Mucosa of descending colon (tissue), 3 donors: Measurements from ENCODE around the gene DDX24. TPM values are rescaled to one million over a fixed set of nuclear protein-coding genes. Genes with fewer than 3 reads are reported as not detected.
A peak's percentile ranks its signal among the peaks of the same experiment; 100 is the strongest.

Source experiments
- ATAC-seq: fragments of 200-7000 bp; cut with Tn5 transposase; one replicate; pipeline ENCODE4 v1.9.1; 2020; ENCODE audit warnings: mild to moderate bottlenecking, moderate library complexity
- DNase-seq, 3 donors: peaks; one replicate each; pipeline ENCODE4 v3.0.0-alpha.2; 2020
- H3K36me3 ChIP-seq: fragments of 200-600 bp; one replicate; pipeline ENCODE4 v1.8.0; 2021; ENCODE audit warnings: low read depth, mild to moderate bottlenecking
- H3K4me1 ChIP-seq: fragments of 200-600 bp; one replicate; pipeline ENCODE4 v1.8.0; 2021; ENCODE audit warnings: low read depth, mild to moderate bottlenecking
- H3K4me3 ChIP-seq: fragments of 200-600 bp; one replicate; pipeline ENCODE4 v1.8.0; 2021; ENCODE audit warnings: mild to moderate bottlenecking
- H3K9me3 ChIP-seq: fragments of 200-600 bp; one replicate; pipeline ENCODE4 v1.8.0; 2021; ENCODE audit warnings: mild to moderate bottlenecking
- CTCF ChIP-seq: fragments of 200-600 bp; IDR thresholded peaks from one replicate; pipeline ENCODE4 v1.8.0; 2022; ENCODE audit warnings: antibody characterized with exemption, mild to moderate bottlenecking
- intact Hi-C, 2 donors: fragments of 100-400 bp; cut with DNase I in 1 of 2; cut with micrococcal nuclease in 1 of 2; formaldehyde crosslinking; loops; one replicate each; pipeline versions ENCODE4 v1.11.0 to v1.11.1; 2022; cut with DNase I, micrococcal nuclease
- total RNA-seq, 3 donors: library from RNA; stranded (reverse); fragmentation: NEBNext Ultra II Directional in 2 of 3; extraction: Animal tissue kit (Norgen Biotek cat#: 25700) in 2 of 3; gene quantifications; one replicate each; pipeline versions ENCODE4 v1.2.1 to v1.2.4, GENCODE V29; 2021 to 2023
- donor health status: DM: no; HTN: no; CAD: no; lungs with moderate emphysema.
- donor health status: DM: no; HTN: no; CAD: no.
- donor health status: DM: no; HTN: yes; CAD: no.

Gene DDX24
- total RNA-seq, 3 donors from 2014 or later: 90.6 to 197 (median 107) TPM

- TF ChIP-seq CTCF: no peak
- intact Hi-C loops: no loop called here
- DNase-seq: peak in 1 of 3 donors; percentile 22
- Histone ChIP-seq H3K4me3 (no peak overlapping the region), H3K4me1 (no peaks in the 10 kb centered on the region), H3K9me3 (no peaks in the 10 kb centered on the region), H3K36me3 (no peaks in the 10 kb centered on the region)
- ATAC-seq: peak; percentile 23
These were observed 37.8 kb downstream of the DDX24 start for GRCh38 chr14:94043111-94043755.

GRCh38 chr14:94042433-94043091, 38.4 kb downstream of the DDX24 start:
- DNase-seq (peak in 1 of 3 donors; percentile 19), ATAC-seq (peak; percentile 5)
- H3K4me1 ChIP-seq: no peaks in the 10 kb centered on the region
- no peak overlapping the region for H3K4me3 ChIP-seq
- no peaks in the 10 kb centered on the region for H3K36me3 ChIP-seq
- no peak for TF ChIP-seq CTCF
- intact Hi-C loops: no loop called here
- H3K9me3 ChIP-seq: no peaks in the 10 kb centered on the region

GRCh38 chr14:94041551-94042346, 39.3 kb downstream of the DDX24 start:
- no peaks in the 10 kb centered on the region for H3K36me3 ChIP-seq
- H3K4me3 ChIP-seq: no peak overlapping the region
- TF ChIP-seq CTCF: no peak
- no peaks in the 10 kb centered on the region for H3K4me1 ChIP-seq
- no peaks in the 10 kb centered on the region for H3K9me3 ChIP-seq
- ATAC-seq (peak; percentile 11), DNase-seq (peak in 1 of 3 donors; percentile 20)
- intact Hi-C loops: no loop called here

GRCh38 chr14:94040796-94041195, 40.2 kb downstream of the DDX24 start:
- Histone ChIP-seq H3K9me3 (no peaks in the 10 kb centered on the region), H3K36me3 (no peaks in the 10 kb centered on the region), H3K4me1 (no peaks in the 10 kb centered on the region), H3K4me3 (no peak overlapping the region)
- no peak for TF ChIP-seq CTCF
- DNase-seq (peak in 1 of 3 donors; percentile 8), ATAC-seq (no peak)
- intact Hi-C loops: no loop called here

GRCh38 chr14:94040247-94040646, 40.8 kb downstream of the DDX24 start:
- intact Hi-C loops: no loop called here
- peak in 1 of 3 donors; percentile 0 for DNase-seq
- Histone ChIP-seq H3K4me1 (no peaks in the 10 kb centered on the region), H3K36me3 (no peaks in the 10 kb centered on the region), H3K9me3 (no peaks in the 10 kb centered on the region), H3K4me3 (no peak overlapping the region)
- no peak for ATAC-seq
- TF ChIP-seq CTCF: no peak
